Mesothelial cell of epicardium (in vitro differentiated cells): ENCODE results near the gene ABI1. TPM values are rescaled to one million over a fixed set of nuclear protein-coding genes. Genes with fewer than 3 reads are reported as not detected.

ENCODE experiments used
- DNase-seq, 2 experiments: peaks; one replicate each; pipeline ENCODE4 v3.0.0; 2021; ENCODE audit warnings: low spot score in 2 of 2; ENCODE audit not compliant: unreplicated experiment in 2 of 2
- H3K27ac Mint-ChIP-seq: 2 replicates; pipeline ENCODE4 v1.8.0; 2021; ENCODE audit warnings: mixed read lengths
- H3K27me3 Mint-ChIP-seq: 2 replicates; pipeline ENCODE4 v1.8.0; 2021; ENCODE audit warnings: low read depth, mixed read lengths
- H3K36me3 Mint-ChIP-seq: 2 replicates; pipeline ENCODE4 v1.8.0; 2021; ENCODE audit warnings: mixed read lengths
- H3K4me1 Mint-ChIP-seq: 2 replicates; pipeline ENCODE4 v1.8.0; 2021; ENCODE audit warnings: mixed read lengths
- H3K4me3 Mint-ChIP-seq: 2 replicates; pipeline ENCODE4 v1.8.0; 2021; ENCODE audit warnings: mild to moderate bottlenecking, moderate library complexity, mixed read lengths
- H3K9me3 Mint-ChIP-seq: 2 replicates; pipeline ENCODE4 v1.8.0; 2021; ENCODE audit warnings: mixed read lengths
- CTCF ChIP-seq: fragments of 200-600 bp; sonication (generic); IDR thresholded peaks from one replicate; pipeline ENCODE4 v1.5.0; 2021; ENCODE audit warnings: antibody characterized with exemption; ENCODE audit not compliant: unreplicated experiment
- total RNA-seq: library from RNA; stranded (reverse); gene quantifications from 3 replicates; pipeline ENCODE4 v1.2.1, GENCODE V29; 2021

ABI1 gene
- total RNA-seq, 1 donor from 2014 or later = 41.3 TPM

- DNase-seq = no peak
- peaks cover 6% of the 10 kb centered on the region for H3K4me1 Mint-ChIP-seq
- no peaks in the 10 kb centered on the region for H3K27me3 Mint-ChIP-seq
- peaks cover 2% of the 10 kb centered on the region for H3K36me3 Mint-ChIP-seq
- no peak overlapping the region for H3K4me3 Mint-ChIP-seq
- no peaks in the 10 kb centered on the region for H3K9me3 Mint-ChIP-seq
- H3K27ac Mint-ChIP-seq = no peak overlapping the region
- TF ChIP-seq CTCF = no peak
These were observed 45.3 kb downstream of the ABI1 start for GRCh38 chr10:26815500-26815899.

- Mint-ChIP-seq H3K4me3 (no peak overlapping the region), H3K4me1 (peaks cover 9% of the 10 kb centered on the region), H3K27me3 (no peaks in the 10 kb centered on the region), H3K36me3 (peaks cover 4% of the 10 kb centered on the region), H3K27ac (no peak overlapping the region), H3K9me3 (no peaks in the 10 kb centered on the region)
- DNase-seq = no peak
- no peak for TF ChIP-seq CTCF
These were observed 50.2 kb downstream of the ABI1 start for GRCh38 chr10:26810435-26811026.

DNA sequence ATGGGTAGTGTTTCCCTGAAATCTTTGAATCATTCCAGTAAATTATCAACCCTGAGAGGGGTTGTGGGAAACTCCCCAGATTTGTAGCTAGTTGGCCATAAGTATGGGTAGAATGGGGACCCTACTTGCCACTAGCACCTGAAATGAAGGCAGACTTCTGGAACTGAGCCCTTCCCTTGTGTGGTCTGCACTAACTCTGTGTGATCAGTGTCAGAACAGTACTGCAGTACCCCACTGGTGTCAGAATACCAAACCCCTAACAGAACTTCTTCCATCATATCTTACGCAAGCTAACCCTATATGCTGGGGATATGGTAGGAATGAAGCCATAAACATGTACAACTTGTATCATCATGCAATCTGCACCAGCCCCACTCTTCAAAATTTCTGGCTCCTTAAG, 50.8 kb downstream of the ABI1 start:
- no peak overlapping the region for H3K27ac Mint-ChIP-seq
- TF ChIP-seq CTCF = no peak
- H3K36me3 Mint-ChIP-seq = peaks cover 4% of the 10 kb centered on the region
- H3K27me3 Mint-ChIP-seq = no peaks in the 10 kb centered on the region
- no peak overlapping the region for H3K4me3 Mint-ChIP-seq
- peaks cover 14% of the 10 kb centered on the region for H3K4me1 Mint-ChIP-seq
- DNase-seq = no peak
- no peaks in the 10 kb centered on the region for H3K9me3 Mint-ChIP-seq

GRCh38 chr10:26807532-26807931, 53.2 kb downstream of the ABI1 start:
- Mint-ChIP-seq H3K4me1 (peaks cover 25% of the 10 kb centered on the region), H3K36me3 (peaks cover 2% of the 10 kb centered on the region), H3K27ac (no peak overlapping the region), H3K27me3 (no peaks in the 10 kb centered on the region), H3K9me3 (no peaks in the 10 kb centered on the region), H3K4me3 (no peak overlapping the region)
- no peak for TF ChIP-seq CTCF
- no peak for DNase-seq

DNA sequence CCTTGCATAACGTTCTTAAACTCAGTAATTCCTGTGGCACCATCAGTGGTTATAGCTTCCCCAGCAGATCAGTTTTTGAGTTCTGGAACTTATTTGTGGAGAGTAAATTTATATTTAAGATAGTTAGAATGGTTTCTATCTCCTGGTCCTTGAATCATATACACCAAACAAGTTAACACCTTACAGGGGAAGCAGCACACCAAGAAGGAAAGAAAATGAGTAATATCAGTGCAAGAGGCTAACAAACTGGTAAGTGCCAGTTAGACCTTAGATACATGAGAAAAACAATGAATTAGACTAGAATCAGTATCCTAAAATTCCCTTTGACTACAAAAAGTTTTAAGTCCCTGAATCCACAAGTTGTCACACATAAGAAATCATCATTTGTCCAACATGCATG, 54.2 kb downstream of the ABI1 start:
- no peak for TF ChIP-seq CTCF

More for the DNA sequence above, 54.2 kb downstream of the ABI1 start:
- Mint-ChIP-seq H3K4me1 (peaks cover 25% of the 10 kb centered on the region), H3K4me3 (no peak overlapping the region), H3K36me3 (peaks cover 2% of the 10 kb centered on the region), H3K9me3 (no peaks in the 10 kb centered on the region), H3K27me3 (no peaks in the 10 kb centered on the region), H3K27ac (no peak overlapping the region)
- DNase-seq = no peak
